HTERT RPE-1 (cell line): ENCODE measurements around the gene ZNF862.

ENCODE experiments used
- in situ Hi-C: fragments of 300-500 bp; cut with MboI; formaldehyde crosslinking; loops from 4 replicates; pipeline ENCODE4 v1.14.3; 2020; ENCODE audit warnings: low sequenced_read_pairs

ZNF862 gene

DNA sequence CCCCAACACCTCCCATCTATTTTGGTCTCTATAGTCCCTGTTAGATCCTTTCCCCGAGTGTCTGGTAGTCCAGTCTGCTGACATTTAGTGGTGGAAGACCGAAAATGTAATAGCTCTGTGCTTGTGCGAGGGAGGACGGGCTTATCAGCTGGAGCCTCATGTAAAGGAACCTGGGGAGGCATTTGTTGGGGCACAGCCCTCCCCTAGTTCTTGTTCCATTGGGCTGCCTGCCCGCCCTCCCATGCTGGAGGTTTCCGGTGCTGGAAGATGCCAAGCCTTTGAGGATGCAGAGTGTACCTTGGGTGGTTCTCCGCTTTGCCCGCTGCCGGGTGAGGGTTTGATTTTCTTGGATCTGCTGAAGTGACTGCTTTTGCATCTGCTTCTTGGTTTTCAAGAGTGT, 5.4 kb downstream of the ZNF862 start:
- in situ Hi-C loops, result no loop called here

DNA sequence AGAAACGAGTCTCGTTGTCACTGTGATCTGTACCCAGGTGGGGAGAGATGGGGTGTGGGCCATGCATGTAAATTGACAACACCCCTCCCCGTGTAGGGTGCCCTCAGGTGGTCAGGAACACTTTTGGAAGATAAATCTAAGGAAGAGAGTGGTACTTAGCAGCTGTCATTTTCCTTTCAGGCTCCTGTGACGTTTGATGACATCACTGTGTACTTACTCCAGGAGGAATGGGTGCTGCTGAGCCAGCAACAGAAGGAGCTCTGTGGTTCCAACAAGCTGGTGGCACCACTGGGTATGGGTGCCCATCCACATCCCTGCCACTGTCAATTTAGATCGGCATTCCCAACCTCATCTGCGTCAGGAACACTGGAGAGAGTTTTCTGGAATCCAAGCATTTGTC, 6.3 kb downstream of the ZNF862 start:
- in situ Hi-C loops, result no loop called here

DNA sequence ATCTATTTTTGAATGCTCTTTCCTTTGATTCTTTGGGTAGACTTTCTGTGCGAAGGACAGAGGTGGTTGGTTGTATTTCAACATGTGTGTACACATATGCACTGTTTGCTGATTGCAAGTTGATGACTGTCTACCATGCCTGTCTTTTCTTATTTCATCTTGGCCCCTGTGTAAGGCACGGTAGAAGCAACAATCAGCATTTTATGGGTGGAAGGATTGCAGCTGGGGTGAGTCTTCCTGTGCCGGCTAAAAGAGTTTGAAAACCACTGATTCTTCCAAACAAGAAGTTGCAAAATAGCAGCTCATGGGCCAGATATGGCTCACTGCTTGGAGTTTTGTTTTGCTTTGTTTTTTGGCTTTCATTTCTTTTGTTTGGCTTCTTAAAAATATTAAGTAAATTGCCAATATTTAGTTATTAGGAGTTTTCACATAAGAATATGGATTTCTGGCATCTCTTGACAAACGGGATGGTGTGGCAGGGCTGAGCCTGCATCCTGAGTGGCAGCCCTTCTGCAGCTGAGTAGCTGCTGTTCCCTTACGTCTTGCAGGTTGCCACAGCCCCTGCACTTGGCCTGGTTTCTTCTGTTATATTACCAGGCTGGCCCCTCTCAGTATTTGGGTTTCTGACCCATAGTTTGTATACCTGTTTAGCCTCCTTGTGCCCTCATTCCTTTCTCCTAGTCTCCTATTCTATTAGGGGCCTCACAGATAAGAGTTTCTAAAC, 7.2 kb downstream of the ZNF862 start:
- in situ Hi-C loops, result no loop called here

DNA sequence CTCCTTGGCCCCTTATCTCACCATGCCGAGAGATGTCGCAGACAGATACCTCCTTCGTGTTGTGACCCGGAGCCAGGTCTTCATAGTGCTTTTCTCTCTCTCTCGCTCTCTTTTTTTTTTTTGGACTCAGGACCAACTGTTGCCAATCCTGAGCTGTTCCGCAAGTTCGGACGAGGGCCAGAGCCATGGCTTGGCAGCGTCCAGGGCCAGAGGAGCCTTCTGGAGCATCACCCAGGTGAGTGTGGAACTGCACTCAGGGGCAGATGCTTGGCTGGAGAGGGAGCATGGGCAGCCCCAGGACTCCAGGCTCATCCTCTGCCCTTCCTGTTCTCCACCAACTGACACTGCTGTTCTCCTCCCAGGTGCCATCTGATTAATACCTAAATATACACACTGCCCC, 7.8 kb downstream of the ZNF862 start:
- in situ Hi-C loops, result no loop called here

DNA sequence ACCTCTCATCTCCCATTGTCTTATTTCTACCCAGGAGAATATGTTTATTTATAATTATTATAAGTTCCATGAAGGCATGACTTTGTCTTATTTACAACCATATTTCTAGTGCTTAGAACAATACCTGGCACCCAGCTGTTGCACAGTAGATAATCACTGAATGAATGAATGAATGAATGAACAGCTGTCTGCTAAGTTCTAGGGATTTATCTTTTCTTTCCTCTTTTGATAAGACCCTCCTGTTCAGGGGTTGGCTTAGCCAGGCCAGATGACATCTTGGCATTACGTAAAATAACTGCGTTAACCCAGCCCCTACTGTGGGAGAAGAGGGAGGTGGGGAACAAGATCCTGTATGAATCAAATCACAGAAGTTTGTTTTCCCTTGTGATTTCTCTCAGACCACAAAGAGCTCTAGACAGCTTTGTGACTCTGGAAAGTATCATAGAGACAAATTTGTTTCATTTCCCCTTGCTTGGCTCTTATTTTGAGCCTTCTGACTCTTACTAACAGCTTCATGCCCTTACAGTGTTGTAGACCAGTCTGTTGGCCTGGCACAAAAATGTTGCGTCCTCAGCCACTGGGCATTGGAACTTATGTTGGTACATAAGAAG, 8.4 kb downstream of the ZNF862 start:
- in situ Hi-C loops, result no loop called here

DNA sequence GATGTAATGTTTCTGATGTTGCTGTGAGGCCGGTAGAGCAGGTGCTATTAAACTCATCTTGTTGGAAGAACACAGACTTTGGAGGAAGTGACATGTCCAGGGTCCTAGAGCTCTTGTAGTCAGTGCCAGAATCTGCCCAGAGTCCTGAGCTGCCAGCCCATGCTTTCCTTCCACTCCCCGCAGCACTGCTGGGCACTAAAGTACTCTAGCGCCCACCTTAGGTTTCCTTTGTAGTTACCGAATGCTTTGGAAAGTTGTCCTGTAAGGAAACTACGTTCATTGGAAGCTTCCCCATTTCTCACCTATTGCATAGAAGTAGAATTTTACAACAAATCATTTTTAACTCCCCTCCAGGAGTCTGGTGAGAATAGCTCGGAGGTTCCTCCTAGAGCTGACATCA, 11.0 kb downstream of the ZNF862 start:
- in situ Hi-C loops, result no loop called here

DNA sequence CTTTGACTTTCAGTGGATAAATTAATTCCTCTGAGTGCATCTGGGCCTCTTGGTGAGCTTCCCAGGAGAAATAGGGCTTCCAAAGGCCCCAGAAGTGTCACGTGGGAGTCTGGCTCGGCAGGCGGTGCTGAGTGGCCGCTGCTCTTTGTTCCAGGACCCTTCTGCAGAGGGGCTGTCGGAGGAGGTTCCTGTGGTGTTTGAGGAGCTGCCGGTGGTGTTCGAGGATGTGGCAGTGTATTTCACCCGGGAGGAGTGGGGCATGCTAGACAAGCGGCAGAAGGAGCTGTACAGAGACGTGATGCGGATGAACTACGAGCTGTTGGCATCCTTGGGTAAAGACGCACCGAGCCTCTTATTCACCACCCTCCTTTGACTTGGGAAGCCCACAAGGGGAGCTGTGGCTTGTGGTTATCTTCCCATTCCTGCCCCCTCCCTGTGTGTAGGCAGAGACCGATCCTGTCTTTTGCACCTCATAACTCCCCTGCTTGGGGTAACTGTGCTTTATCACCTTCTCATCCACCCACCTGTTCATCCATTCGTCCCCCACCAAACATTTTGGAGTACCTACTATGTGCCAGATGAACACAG, 11.9 kb downstream of the ZNF862 start:
- in situ Hi-C loops, result no loop called here

DNA sequence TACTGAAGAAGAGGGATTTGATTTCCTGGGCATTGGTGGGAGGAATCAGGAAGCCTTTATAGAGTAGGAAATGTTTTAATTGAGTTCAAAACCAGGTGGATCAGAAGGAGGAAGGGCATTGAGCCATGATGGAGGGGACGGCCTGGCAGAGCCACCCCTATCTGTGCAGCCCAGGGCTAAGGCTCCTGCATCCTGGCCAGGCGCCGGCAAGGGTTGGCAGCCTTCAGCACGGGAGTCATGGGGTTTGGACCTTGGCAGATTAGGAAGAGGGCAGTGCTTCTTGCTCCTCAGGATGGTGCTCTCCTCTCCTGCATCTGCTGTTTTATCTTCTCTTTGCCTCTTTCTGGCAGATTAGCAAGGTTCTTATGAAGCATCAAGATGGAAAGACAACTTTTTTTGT, 12.5 kb downstream of the ZNF862 start:
- in situ Hi-C loops, result no loop called here

DNA sequence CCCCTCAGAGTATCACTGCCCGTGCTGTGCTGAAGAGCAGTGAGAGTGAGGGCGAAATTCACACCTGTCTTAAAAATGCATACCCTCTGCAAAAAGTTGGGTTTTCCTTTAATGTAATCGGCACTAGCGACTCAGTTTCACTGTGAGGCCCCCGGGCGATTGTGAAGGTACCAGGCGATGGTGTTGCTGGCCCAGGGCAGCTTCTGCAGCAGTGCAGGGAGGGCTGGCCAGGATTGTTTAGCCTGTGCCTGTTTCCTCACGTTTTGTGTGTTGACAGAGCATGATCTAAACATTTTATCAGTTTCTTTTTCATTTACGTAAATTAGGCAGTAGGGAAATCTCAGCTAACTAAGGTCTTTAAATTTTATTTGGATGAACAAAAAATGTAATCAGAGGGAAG, 13.3 kb downstream of the ZNF862 start:
- in situ Hi-C loops, result no loop called here

DNA sequence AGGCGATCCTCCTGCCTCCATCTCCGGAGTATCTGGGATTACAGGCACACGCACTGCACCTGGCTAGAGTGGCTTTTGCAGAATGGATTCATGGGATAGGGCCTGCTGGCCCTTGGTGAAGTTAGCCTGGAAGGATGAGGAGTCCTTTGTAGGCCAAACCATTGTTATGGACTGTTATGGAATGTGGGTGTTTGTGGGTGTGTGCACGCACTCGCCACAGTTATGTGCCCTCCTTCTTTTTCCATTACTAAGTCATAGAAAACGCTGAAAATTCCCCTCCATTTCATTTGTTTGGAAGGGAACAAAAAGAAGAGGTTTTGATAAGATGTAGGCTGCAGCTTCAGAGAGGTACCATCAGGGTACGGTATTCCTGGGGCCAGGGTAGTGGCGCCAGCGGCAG, 15.0 kb downstream of the ZNF862 start:
- in situ Hi-C loops, result no loop called here

DNA sequence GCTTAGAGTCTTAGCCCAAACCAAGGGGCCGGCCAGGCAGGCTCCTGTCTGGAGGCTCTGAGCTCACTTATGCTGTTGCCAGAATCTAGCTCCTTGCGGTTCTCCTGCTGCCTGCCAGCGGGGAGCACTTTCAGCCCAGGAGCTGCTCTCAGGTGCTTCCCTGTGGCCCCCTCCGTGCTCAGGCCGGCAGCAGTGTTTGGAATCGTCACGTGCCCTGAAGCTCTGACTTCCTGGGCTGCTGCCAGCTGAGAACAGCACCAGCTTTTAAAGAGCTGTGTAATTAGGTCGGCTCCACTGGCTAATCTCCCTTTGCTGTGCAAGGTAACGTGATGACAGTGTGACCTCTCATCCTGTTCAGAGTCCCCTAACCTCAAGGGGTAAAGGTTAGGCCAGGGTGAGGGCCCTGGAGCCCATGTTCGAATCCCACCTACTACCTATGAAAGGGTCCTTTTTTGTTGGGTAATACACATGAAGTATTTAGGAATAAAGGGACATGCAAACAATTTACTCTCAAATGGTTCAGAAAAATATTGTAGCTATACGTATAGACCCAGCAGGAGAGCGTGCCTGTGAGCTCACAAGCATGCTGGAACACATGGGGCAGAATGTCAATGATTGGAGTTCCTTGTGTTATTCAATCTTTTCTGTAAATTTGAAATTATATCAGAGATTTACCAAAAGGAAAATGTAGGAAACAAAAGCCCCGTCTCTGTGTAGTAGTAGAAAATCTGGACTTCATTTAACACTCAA, 16.6 kb downstream of the ZNF862 start:
- in situ Hi-C loops, result no loop called here

DNA sequence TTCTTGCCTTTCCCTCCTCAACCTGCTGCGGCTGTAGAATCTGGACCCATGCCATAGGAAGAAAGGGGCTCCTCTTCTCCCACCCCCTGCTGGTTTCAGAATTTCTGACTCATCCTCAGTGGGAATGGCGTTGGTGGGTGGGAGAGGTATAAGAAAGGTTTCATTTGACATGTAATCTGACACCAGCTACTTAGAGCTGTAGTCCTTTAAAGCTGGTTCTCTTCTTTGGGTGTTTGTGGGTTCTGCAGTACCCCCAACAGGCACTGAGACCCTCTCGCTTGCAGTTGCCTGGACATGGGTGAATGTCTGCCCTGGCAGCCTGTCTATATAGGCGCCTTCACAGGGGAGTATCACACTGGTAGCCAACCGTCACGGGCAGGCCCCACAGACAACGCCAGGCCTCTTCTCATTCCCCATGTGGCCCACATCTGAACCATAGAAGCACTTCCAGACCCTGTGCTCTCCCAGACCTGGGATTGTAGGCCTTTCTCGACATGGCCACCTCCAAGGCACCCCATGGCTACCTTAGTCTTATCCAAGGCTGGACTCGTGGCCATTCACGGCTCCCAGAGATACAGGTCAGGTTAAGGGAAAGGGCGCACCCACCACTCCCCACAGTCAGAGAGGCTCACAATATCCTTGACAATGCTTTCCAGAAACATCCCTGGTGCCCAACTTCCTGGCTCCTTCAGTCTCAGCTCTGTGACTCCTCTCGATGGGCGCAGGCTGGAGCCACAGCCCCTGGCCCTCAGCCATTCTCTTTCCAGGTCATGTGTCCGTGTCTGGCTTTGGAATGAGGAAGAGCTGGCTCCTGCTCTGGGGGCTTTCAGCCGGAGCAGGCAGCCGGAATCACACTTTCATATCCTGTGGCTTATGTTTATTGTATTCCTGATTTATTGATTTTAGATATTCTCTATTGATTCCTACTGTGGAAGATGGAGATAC, 17.5 kb downstream of the ZNF862 start:
- in situ Hi-C loops, result no loop called here

DNA sequence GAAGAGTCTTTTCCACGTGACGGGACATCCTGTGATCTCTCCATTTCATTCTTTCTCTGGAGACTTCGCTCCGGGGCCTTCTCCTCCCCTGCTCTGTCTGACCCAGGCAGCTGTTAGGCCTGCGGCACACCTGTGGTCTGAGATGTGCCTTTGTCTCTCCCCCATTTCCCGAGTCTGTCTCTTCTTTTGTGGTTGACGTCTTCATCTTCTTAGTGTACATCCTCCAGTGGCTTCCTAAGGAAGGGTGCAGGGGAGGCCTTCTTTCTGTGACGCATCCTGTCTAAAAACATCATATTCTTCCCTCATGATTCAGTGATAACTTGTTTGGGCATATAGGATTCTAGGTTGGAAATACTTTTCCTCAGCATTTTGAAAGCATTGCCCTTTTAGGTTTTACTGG, 18.4 kb downstream of the ZNF862 start:
- in situ Hi-C loops, result no loop called here

DNA sequence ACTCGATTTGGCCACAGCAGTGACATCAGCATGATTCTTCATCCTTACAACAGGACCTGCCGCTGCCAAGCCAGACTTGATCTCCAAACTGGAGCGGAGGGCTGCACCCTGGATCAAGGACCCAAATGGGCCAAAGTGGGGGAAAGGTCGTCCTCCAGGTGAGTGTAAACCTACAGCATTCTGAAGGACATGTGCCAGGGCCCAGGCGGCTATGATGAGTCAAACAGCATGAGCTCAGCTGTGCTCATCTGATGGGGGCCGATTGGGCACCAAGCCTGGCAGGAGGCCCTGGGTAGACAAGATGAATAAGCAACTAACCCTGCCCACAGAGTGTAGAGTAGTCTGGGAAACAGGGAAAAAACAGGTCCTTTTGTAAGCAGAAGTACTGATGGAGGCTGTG, 21.2 kb downstream of the ZNF862 start:
- in situ Hi-C loops, result no loop called here

DNA sequence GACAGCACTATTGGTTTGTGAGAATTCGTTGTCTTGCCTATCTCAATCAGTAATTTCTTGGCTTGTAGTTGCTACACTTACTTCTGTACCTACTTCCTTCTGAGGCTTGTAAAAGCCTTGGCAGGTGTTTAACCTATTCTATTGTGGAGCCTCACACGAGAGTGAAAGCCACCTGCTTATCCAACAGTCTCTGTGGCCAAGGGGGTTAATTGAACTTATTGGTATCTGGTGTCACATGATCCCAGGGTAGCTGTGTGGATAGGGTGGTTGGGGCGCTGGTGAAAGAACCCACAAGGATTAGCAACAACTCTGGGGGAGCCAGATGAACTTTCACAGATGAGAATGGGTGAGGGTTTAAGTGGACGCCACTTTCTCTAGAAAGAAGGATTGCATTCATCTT, 21.7 kb downstream of the ZNF862 start:
- in situ Hi-C loops, result no loop called here

DNA sequence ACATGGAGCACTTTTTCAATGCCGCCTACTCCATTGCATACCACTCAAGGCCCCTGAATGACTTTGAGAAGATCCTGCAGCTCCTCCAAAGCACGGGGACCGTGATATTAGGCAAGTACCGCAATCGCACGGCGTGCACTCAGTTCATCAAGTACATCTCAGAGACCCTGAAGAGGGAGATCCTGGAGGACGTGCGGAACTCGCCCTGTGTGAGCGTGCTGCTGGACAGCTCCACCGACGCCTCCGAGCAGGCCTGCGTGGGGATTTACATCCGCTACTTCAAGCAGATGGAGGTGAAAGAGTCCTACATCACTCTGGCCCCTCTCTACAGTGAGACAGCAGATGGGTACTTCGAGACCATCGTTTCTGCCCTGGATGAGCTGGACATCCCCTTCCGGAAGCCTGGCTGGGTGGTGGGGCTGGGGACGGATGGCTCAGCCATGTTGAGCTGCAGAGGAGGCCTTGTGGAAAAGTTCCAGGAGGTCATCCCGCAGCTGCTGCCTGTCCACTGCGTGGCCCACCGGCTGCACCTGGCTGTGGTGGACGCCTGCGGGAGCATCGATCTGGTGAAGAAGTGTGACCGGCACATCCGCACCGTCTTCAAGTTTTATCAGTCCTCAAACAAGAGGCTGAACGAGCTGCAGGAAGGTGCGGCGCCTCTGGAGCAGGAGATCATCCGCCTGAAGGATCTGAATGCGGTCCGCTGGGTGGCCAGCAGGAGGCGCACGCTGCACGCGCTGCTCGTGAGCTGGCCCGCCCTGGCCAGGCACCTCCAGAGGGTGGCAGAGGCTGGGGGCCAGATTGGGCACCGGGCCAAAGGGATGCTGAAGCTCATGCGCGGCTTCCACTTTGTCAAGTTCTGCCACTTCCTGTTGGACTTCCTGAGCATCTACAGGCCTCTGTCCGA, 22.9 kb downstream of the ZNF862 start:
- in situ Hi-C loops, result no loop called here

DNA sequence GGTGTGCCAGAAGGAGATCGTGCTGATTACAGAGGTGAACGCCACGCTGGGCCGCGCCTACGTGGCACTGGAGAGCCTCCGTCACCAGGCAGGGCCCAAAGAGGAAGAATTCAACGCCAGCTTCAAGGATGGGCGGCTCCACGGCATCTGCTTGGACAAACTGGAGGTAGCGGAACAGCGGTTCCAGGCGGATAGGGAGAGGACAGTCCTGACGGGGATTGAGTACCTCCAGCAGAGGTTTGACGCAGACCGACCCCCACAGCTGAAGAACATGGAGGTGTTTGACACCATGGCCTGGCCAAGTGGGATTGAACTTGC, 23.5 kb downstream of the ZNF862 start:
- in situ Hi-C loops, result no loop called here

DNA sequence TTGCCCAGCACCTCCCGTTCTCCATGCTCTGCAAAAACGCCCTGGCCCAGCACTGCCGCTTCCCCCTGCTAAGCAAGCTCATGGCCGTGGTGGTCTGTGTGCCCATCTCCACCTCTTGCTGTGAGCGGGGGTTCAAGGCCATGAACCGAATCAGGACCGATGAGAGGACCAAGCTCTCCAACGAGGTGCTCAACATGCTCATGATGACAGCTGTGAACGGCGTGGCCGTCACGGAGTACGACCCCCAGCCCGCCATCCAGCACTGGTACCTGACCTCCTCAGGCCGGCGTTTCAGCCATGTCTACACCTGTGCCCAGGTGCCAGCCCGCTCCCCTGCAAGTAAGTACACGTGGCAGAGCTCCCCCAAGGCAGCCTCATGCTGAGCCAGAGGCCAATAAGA, 24.0 kb downstream of the ZNF862 start:
- in situ Hi-C loops, result no loop called here

DNA sequence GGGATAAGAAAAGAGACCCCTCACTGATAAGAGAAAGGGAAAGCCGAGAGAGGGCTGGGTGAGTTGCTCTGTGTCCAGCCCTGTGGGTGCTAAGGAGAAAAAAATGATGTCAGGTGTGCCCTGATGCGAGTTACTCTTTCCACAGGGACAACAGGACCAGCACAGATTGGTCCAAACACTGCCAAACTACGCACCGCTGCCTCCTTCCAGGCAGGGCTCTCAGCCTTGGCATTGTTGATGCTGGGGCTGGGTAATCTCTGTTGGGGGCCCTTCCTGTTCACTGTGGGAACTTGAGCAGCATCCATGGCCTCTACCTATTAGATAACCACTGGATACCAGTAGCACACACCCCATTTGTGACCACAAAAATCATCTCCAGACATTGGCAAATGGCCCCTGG, 25.3 kb downstream of the ZNF862 start:
- in situ Hi-C loops, result no loop called here

DNA sequence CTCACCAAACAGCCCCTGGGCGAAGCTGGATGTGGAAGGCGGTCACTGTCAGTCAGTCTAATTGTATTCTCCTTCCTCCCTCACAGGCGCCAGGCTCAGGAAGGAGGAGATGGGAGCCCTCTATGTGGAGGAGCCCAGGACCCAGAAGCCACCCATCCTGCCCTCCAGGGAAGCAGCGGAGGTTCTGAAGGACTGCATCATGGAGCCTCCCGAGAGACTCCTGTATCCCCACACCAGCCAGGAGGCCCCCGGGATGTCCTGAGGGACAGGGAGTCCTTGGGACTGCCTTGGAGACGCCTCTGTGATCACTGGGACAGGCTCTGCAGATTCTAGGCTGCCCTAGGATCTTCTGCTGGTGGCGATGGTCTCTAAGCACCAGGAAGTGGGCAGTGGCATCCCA, 25.8 kb downstream of the ZNF862 start:
- in situ Hi-C loops, result no loop called here
